Putamen (tissue), 1 donor: Measurements from ENCODE around the gene ITGB7.
A peak's percentile ranks its signal among the peaks of the same experiment; 100 is the strongest.
"Not testable (repeated sequence)": the region's sequence is repeated elsewhere in the genome, so short reads cannot be mapped to it uniquely, and the experiment has no call there.

Experiments used
- DNase-seq: peaks from one replicate; pipeline ENCODE4 v3.0.0-alpha.2; 2016; ENCODE audit warnings: low spot score

The ITGB7 gene

GRCh38 chr12:53178803-53179202 lies 28.2 kb downstream of the ITGB7 start:
- DNase-seq = not testable (repeated sequence)

GRCh38 chr12:53177447-53177846 lies 29.6 kb downstream of the ITGB7 start:
- DNase-seq = not testable (repeated sequence)

GRCh38 chr12:53176750-53177149 lies 30.3 kb downstream of the ITGB7 start:
- no peak for DNase-seq

GRCh38 chr12:53174881-53175491 lies 32.1 kb downstream of the ITGB7 start:
- no peak for DNase-seq

- no peak for DNase-seq
Measured at GRCh38 chr12:53173085-53173715, 33.9 kb downstream of the ITGB7 start.

GRCh38 chr12:53172352-53172751 lies 34.7 kb downstream of the ITGB7 start:
- no peak for DNase-seq

GRCh38 chr12:53171725-53172329 lies 35.2 kb downstream of the ITGB7 start:
- DNase-seq = no peak

- no peak for DNase-seq
Measured at GRCh38 chr12:53170876-53171724, 36.0 kb downstream of the ITGB7 start.

- no peak for DNase-seq
Measured at GRCh38 chr12:53170215-53170614, 36.8 kb downstream of the ITGB7 start.

GRCh38 chr12:53169644-53170043 lies 37.4 kb downstream of the ITGB7 start:
- no peak for DNase-seq

- no peak for DNase-seq
Measured at GRCh38 chr12:53166837-53167236, 40.2 kb downstream of the ITGB7 start.

- DNase-seq = not testable (repeated sequence)
Measured at GRCh38 chr12:53163008-53163407, 44.0 kb downstream of the ITGB7 start.

- DNase-seq = no peak
Measured at GRCh38 chr12:53161119-53161911, 45.7 kb downstream of the ITGB7 start.

- no peak for DNase-seq
Measured at GRCh38 chr12:53160673-53161072, 46.4 kb downstream of the ITGB7 start.

- DNase-seq = no peak
Measured at GRCh38 chr12:53160000-53160399, 47.1 kb downstream of the ITGB7 start.

GRCh38 chr12:53159195-53159839 lies 47.7 kb downstream of the ITGB7 start:
- peak; percentile 45 for DNase-seq

GRCh38 chr12:53152390-53152789 lies 54.7 kb downstream of the ITGB7 start:
- DNase-seq = no peak

- DNase-seq = no peak
Measured at GRCh38 chr12:53151039-53151438, 56.0 kb downstream of the ITGB7 start.

- DNase-seq = no peak
Measured at GRCh38 chr12:53147653-53148052, 59.4 kb downstream of the ITGB7 start.

- DNase-seq = no peak
Measured at GRCh38 chr12:53147181-53147580, 59.9 kb downstream of the ITGB7 start.
